RWPE2 (cell line): ENCODE results near the gene TANGO2.

ENCODE experiments used
- ATAC-seq: fragments of 200-7000 bp; cut with Tn5 transposase; 3 replicates; pipeline ENCODE4 v1.9.1; 2021; ENCODE audit warnings: low read depth
- DNase-seq: peaks from one replicate; pipeline ENCODE4 v3.0.0-alpha.2; 2020; ENCODE audit warnings: low spot score
- H3K27ac ChIP-seq: fragments of 450-650 bp; 2 replicates; pipeline ENCODE4 v1.5.1; 2017; ENCODE audit warnings: mild to moderate bottlenecking; ENCODE audit not compliant: poor library complexity, severe bottlenecking
- H3K27me3 ChIP-seq: fragments of 250-450 bp; sonication (Bioruptor Pico); 2 replicates; pipeline ENCODE4 v1.5.1; 2021; ENCODE audit warnings: mild to moderate bottlenecking, moderate library complexity; ENCODE audit not compliant: insufficient read depth, poor library complexity, severe bottlenecking
- H3K36me3 ChIP-seq: fragments of 250-450 bp; sonication (Bioruptor Pico); 2 replicates; pipeline ENCODE4 v1.5.1; 2020; ENCODE audit warnings: low read depth, mild to moderate bottlenecking, moderate library complexity
- H3K4me1 ChIP-seq: fragments of 250-450 bp; sonication (Bioruptor Pico); 2 replicates; pipeline ENCODE4 v1.5.1; 2021; ENCODE audit warnings: mild to moderate bottlenecking, moderate library complexity; ENCODE audit not compliant: insufficient read depth, poor library complexity, severe bottlenecking
- H3K4me3 ChIP-seq: fragments of 250-450 bp; sonication (Bioruptor Pico); 2 replicates; pipeline ENCODE4 v1.5.1; 2021; ENCODE audit warnings: mild to moderate bottlenecking, moderate library complexity; ENCODE audit not compliant: severe bottlenecking
- H3K9me3 ChIP-seq: fragments of 250-450 bp; sonication (Bioruptor Pico); 2 replicates; pipeline ENCODE4 v1.5.1; 2021; ENCODE audit warnings: mild to moderate bottlenecking, moderate library complexity; ENCODE audit not compliant: severe bottlenecking
- TF ChIP-seq, protein P1 (sequence below): fragments of 450-650 bp; IDR thresholded peaks from one replicate; pipeline ENCODE4 v1.5.1; 2017; ENCODE audit warnings: mild to moderate bottlenecking, moderate library complexity; ENCODE audit not compliant: poor library complexity, severe bottlenecking

The TANGO2 gene

DNA sequence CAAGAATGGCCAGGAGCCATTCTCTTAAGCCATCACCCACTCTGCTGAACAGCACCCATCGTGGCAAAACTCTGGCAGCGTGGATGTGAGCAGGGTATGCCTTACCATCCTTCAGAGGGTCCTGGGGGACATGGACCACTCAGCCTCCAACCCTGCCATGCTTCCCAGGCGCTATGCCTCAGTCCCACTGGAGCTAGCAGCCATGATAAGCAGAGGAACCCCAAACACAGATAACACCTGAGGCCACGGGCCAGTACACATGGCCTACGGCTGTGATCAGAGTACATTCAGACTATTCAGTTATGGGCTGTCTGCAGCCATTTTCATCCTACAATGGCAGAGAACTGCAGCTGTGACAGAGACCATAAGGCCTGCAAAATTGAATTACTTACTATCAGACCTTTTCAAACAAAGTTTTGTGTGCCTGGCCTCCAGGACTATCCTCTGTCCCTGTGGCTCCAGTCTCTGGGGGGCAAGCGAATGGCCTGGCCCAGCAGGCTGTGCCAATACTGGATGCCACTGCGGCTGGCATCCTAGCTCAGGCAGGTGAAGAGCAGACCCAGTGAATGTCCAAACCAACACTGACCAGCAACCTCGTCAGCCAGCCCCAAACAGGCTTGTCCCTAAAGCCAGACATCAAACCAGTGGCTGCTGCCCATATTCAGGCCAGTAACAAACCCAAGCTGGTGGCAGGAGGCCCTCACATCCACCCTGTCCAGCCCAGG lies 11.2 kb upstream of the TANGO2 start:
- no peak for DNase-seq
- peaks cover 6% of the 10 kb centered on the region for H3K9me3 ChIP-seq
- H3K4me1 ChIP-seq, result peaks cover 8% of the 10 kb centered on the region
- H3K4me3 ChIP-seq, result no peak overlapping the region
- ATAC-seq, result no peak
- no peaks in the 10 kb centered on the region for H3K36me3 ChIP-seq
- no peaks in the 10 kb centered on the region for H3K27me3 ChIP-seq
- no peak overlapping the region for H3K27ac ChIP-seq
- TF ChIP-seq, protein P1, sequence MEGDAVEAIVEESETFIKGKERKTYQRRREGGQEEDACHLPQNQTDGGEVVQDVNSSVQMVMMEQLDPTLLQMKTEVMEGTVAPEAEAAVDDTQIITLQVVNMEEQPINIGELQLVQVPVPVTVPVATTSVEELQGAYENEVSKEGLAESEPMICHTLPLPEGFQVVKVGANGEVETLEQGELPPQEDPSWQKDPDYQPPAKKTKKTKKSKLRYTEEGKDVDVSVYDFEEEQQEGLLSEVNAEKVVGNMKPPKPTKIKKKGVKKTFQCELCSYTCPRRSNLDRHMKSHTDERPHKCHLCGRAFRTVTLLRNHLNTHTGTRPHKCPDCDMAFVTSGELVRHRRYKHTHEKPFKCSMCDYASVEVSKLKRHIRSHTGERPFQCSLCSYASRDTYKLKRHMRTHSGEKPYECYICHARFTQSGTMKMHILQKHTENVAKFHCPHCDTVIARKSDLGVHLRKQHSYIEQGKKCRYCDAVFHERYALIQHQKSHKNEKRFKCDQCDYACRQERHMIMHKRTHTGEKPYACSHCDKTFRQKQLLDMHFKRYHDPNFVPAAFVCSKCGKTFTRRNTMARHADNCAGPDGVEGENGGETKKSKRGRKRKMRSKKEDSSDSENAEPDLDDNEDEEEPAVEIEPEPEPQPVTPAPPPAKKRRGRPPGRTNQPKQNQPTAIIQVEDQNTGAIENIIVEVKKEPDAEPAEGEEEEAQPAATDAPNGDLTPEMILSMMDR, result no peak

DNA sequence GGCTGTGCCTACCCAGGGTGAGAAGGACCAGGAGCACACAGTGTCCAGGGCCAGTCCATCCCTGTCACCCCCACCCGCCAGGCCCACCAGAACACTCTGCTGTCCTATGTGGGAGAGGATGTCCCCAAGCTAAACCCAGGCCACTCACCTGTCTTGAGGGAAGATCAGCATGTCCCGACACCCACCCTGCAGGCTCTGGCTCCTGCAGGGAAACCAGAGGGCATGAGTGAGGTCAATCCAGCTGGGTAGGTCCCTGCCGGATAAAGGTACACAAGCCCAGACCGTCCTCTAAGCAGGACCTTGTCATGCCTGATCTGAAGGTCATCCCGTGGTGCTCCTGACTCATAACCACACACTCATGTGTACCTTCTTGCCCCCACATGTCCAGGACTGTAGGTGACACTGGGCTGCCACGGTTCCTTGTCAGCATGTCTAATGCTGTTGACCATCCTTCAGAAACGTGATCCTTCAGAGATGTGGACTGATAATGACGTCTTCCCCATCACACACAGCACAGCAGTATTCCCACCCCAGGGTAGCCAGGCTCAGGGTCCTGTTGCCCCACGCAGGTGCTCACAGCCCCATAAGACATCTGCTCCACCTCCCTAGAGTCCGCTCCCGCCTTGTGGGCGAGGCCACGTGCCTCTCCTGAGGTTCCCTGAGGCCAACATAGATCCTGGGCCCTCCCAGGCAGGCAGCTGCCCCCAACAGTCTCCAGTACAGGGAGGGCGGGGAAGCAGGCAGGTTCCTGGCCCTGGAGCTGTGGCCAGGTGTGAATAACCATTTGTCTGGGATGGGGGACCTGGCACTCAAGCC lies 10.4 kb upstream of the TANGO2 start:
- Histone ChIP-seq H3K27me3 (no peaks in the 10 kb centered on the region), H3K4me1 (peaks cover 8% of the 10 kb centered on the region), H3K4me3 (no peak overlapping the region), H3K36me3 (no peaks in the 10 kb centered on the region), H3K9me3 (peaks cover 3% of the 10 kb centered on the region), H3K27ac (no peak overlapping the region)
- ATAC-seq (no peak), DNase-seq (no peak)
- TF ChIP-seq, protein P1, result no peak

DNA sequence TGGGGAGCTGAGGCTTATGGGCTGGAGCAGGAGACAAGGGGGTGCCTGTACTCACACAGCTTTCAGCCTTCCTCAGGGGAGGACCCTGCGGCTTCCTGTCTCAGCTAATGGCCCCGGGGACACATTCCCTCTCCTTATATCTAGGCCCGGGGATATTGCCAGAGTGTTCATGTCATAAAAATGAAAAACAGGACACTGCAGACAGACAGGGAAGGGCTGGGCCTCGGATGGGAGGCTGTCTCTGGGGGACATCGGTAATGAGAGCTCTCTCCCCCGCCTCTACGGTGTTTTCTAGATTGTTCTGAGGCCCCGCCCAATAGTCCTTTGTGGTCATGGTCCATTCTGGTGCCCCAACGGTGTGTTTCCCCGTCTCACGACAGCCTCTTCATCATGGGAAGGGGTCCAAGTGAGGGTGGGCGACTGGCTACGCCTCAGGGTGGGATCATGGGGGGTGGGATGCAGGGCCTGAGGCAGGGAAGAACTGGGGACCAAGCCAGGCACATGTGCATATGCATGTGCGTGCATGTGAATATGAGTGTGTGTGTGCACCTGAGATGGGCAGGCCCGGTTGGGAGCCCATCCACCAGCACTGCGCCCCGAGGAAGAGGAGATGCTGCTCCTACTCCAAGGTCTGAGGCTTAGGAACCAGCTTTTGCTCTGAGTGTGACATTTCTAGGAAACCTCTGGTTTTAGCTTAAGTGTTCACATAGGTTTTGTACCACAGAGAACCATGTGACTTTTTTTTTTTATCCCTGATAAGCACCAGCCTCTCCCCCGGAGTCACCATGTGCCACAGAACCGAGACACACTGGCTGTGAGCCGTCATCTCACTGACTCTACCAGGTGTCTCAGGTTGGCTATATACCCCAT lies 9.6 kb upstream of the TANGO2 start:
- Histone ChIP-seq H3K9me3 (peaks cover 3% of the 10 kb centered on the region), H3K4me3 (no peak overlapping the region), H3K27me3 (no peaks in the 10 kb centered on the region), H3K4me1 (peaks cover 8% of the 10 kb centered on the region), H3K27ac (no peak overlapping the region), H3K36me3 (no peaks in the 10 kb centered on the region)
- TF ChIP-seq, protein P1, result no peak
- ATAC-seq (no peak), DNase-seq (no peak)

DNA sequence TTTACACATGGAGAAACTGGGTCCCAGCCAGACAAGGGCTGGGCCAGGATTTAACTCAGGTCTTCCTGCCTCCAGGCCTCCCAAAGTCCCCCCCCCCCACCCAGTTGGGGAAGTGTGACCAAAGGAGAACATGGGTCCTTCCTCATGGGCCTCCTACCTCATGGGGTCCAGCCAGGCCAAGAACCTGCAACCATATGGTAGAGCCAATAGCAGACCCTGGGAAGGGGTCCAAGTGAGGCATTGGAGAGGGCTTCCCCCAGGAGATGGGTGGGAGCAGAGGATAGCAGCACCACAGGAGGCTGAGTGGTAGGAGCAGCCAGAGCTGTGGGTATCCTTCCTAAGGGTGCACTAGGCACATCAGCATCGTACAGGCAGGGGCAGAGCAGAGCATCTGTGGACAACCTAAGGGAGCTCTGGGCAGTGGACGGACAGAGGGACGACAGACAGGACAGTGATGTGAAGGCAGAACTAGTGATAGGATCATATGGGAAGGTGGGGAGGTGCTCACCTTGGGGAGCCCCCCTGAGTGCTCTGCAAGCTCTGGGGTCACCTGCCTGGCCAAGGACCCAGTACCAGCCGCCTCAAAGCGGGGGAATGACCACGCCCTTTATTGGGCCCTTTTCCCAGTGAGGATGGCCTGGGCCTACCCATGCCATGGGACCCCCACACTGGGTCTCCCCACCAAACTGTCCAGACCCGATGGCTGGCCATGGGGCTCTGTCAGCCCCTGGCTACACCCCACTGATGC lies 8.7 kb upstream of the TANGO2 start:
- H3K4me1 ChIP-seq, result peaks cover 8% of the 10 kb centered on the region
- no peak overlapping the region for H3K27ac ChIP-seq
- TF ChIP-seq, protein P1, result no peak
- no peak for ATAC-seq
- no peak for DNase-seq
- no peak overlapping the region for H3K4me3 ChIP-seq
- H3K36me3 ChIP-seq, result no peaks in the 10 kb centered on the region
- peaks cover 3% of the 10 kb centered on the region for H3K9me3 ChIP-seq
- no peaks in the 10 kb centered on the region for H3K27me3 ChIP-seq
